SJCRH30 (cell line): ENCODE results near the gene RPP25L. TPM values are rescaled to one million over a fixed set of nuclear protein-coding genes. Genes with fewer than 3 reads are reported as not detected.

Experiments used
- DNase-seq, 2 experiments: peaks; one replicate each; pipeline ENCODE4 v3.0.0-alpha.2; 2015 to 2020
- H3K27ac ChIP-seq: fragments of 250-450 bp; sonication (Bioruptor Pico); 2 replicates; pipeline ENCODE4 v1.5.1; 2020; ENCODE audit warnings: mild to moderate bottlenecking, moderate library complexity
- H3K27me3 ChIP-seq: fragments of 250-450 bp; sonication (Bioruptor Pico); 2 replicates; pipeline ENCODE4 v1.5.1; 2020; ENCODE audit warnings: mild to moderate bottlenecking, moderate library complexity
- H3K36me3 ChIP-seq: fragments of 250-450 bp; sonication (Bioruptor Pico); 2 replicates; pipeline ENCODE4 v1.5.1; 2020; ENCODE audit warnings: mild to moderate bottlenecking, moderate library complexity
- H3K4me1 ChIP-seq: fragments of 250-450 bp; sonication (Bioruptor Pico); 2 replicates; pipeline ENCODE4 v1.5.1; 2020; ENCODE audit warnings: mild to moderate bottlenecking, moderate library complexity
- H3K4me3 ChIP-seq: fragments of 250-450 bp; sonication (Bioruptor Pico); 2 replicates; pipeline ENCODE4 v1.5.1; 2020; ENCODE audit warnings: mild to moderate bottlenecking, moderate library complexity
- H3K9me3 ChIP-seq: fragments of 250-450 bp; sonication (Bioruptor Pico); replicated peaks from 2 replicates; pipeline ENCODE4 v1.5.1; 2020; ENCODE audit warnings: mild to moderate bottlenecking, moderate library complexity
- total RNA-seq: library from RNA; depleted of rRNA; stranded (reverse); fragments of >200 nt; shearing (Covaris generic); gene quantifications from 2 replicates; pipeline ENCODE4 v1.2.3, GENCODE V29; 2014

RPP25L gene
- total RNA-seq, 1 experiment from 2014 or later: 13.0 TPM

- Histone ChIP-seq H3K4me1 (no peaks in the 10 kb centered on the region), H3K27ac (no peak overlapping the region), H3K4me3 (no peak overlapping the region), H3K9me3 (no peaks in the 10 kb centered on the region), H3K27me3 (no peaks in the 10 kb centered on the region), H3K36me3 (no peaks in the 10 kb centered on the region)
- DNase-seq: no peak
Observed at GRCh38 chr9:34610434-34611206, 1.3 kb downstream of the RPP25L start.

GRCh38 chr9:34607331-34607730 is 4.6 kb downstream of the RPP25L start:
- H3K4me3 ChIP-seq: no peak overlapping the region

DNA sequence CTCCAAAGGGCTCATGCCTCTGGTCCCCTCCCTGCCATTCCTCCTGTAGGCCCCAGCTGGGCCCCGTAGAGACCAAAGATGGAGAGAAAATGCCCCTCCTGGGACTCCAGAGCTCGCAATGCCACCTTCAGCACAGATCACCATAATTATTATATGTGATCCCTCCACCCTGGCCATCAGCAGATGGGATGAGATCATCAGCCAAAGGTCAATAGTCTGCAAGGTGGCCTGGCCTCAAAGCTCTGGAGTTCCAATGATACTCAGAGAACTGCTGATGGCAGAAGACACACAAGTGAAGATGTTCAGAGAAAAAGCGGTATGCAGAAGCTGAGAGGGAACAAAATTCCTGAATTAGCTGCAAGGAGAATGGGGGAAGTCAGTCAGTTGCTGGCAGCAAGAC is 5.0 kb downstream of the RPP25L start:
- Histone ChIP-seq H3K27ac (no peak overlapping the region), H3K9me3 (no peaks in the 10 kb centered on the region), H3K27me3 (no peaks in the 10 kb centered on the region), H3K36me3 (no peaks in the 10 kb centered on the region), H3K4me1 (no peaks in the 10 kb centered on the region), H3K4me3 (no peak overlapping the region)
- DNase-seq: no peak

More at GRCh38 chr9:34607331-34607730, 4.6 kb downstream of the RPP25L start:
- no peak for DNase-seq
- no peaks in the 10 kb centered on the region for H3K27me3 ChIP-seq
- no peaks in the 10 kb centered on the region for H3K9me3 ChIP-seq
- no peaks in the 10 kb centered on the region for H3K4me1 ChIP-seq
- no peak overlapping the region for H3K27ac ChIP-seq
- no peaks in the 10 kb centered on the region for H3K36me3 ChIP-seq

GRCh38 chr9:34606190-34606589 is 5.7 kb downstream of the RPP25L start:
- no peak for DNase-seq
- Histone ChIP-seq H3K4me1 (no peaks in the 10 kb centered on the region), H3K9me3 (no peaks in the 10 kb centered on the region), H3K4me3 (no peak overlapping the region), H3K27me3 (no peaks in the 10 kb centered on the region), H3K36me3 (no peaks in the 10 kb centered on the region), H3K27ac (no peak overlapping the region)

- Histone ChIP-seq H3K36me3 (no peaks in the 10 kb centered on the region), H3K27me3 (no peaks in the 10 kb centered on the region), H3K9me3 (no peaks in the 10 kb centered on the region), H3K27ac (no peak overlapping the region), H3K4me3 (no peak overlapping the region), H3K4me1 (peaks cover 13% of the 10 kb centered on the region)
- DNase-seq: peak; percentile 72 to 91
Observed at GRCh38 chr9:34603610-34604231, 8.2 kb downstream of the RPP25L start.

DNA sequence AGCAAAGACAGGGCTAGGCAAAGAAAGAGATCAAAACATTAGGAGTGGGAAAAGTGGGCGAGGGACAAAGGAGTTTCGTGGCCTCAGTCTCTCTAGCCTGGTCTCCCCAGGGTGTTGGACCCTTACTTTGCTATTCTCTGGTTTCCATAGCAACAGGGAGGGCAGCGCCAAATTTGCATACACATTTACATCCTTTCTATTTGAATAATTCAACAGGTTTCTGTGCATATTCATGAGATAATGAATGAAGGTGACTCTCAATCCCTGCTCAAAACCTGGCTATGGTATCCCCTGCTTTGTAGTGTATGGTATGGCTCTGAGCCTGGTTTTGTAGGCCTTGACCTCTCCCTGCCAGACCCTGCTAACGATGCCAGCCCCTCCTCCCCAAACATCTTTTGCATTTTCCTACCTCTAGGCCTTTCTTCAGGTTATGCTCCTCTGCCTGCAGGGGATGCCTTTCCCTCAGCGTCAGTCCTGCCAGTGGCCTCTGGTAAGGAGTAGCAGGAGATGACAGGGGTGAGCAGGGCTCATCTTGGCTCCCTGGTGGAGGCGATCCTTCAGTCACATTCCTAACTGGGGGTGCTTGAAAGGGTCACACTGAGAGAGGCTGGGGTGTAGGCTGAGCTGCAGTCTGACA is 9.8 kb downstream of the RPP25L start:
- no peaks in the 10 kb centered on the region for H3K27me3 ChIP-seq
- no peak overlapping the region for H3K4me3 ChIP-seq
- no peaks in the 10 kb centered on the region for H3K9me3 ChIP-seq

GRCh38 chr9:34600908-34601307 is 11.0 kb downstream of the RPP25L start:
- no peak for DNase-seq
- no peaks in the 10 kb centered on the region for H3K27me3 ChIP-seq
- H3K36me3 ChIP-seq: no peaks in the 10 kb centered on the region
- no peak overlapping the region for H3K27ac ChIP-seq
- no peaks in the 10 kb centered on the region for H3K9me3 ChIP-seq
- peaks cover 13% of the 10 kb centered on the region for H3K4me1 ChIP-seq
- H3K4me3 ChIP-seq: no peak overlapping the region

More for the DNA sequence above, 9.8 kb downstream of the RPP25L start:
- H3K27ac ChIP-seq: no peak overlapping the region
- no peak for DNase-seq
- H3K36me3 ChIP-seq: no peaks in the 10 kb centered on the region
- H3K4me1 ChIP-seq: peaks cover 13% of the 10 kb centered on the region

- DNase-seq: peak; percentile 27 to 63
- H3K4me3 ChIP-seq: no peak overlapping the region
- H3K27me3 ChIP-seq: no peaks in the 10 kb centered on the region
- no peaks in the 10 kb centered on the region for H3K9me3 ChIP-seq
- H3K27ac ChIP-seq: no peak overlapping the region
- H3K36me3 ChIP-seq: no peaks in the 10 kb centered on the region
- H3K4me1 ChIP-seq: peaks cover 13% of the 10 kb centered on the region
Observed at GRCh38 chr9:34599546-34599945, 12.4 kb downstream of the RPP25L start.

- H3K36me3 ChIP-seq: no peaks in the 10 kb centered on the region
- 0 out of 2 replicates have a peak, but pooled peaks cover 7% of the 10 kb centered on the region for H3K27me3 ChIP-seq
- no peak overlapping the region for H3K27ac ChIP-seq
- H3K9me3 ChIP-seq: no peaks in the 10 kb centered on the region
- H3K4me3 ChIP-seq: no peak overlapping the region
- H3K4me1 ChIP-seq: peaks cover 5% of the 10 kb centered on the region
- DNase-seq: no peak
Observed at GRCh38 chr9:34594177-34594576, 17.7 kb downstream of the RPP25L start.

GRCh38 chr9:34592895-34593601 is 18.8 kb downstream of the RPP25L start:
- H3K4me1 ChIP-seq: peaks cover 3% of the 10 kb centered on the region
- DNase-seq: peak; percentile 44 to 51
- H3K4me3 ChIP-seq: no peak overlapping the region
- 0 out of 2 replicates have a peak, but pooled peaks cover 11% of the 10 kb centered on the region for H3K27me3 ChIP-seq
- no peaks in the 10 kb centered on the region for H3K36me3 ChIP-seq
- H3K9me3 ChIP-seq: no peaks in the 10 kb centered on the region
- H3K27ac ChIP-seq: no peak overlapping the region

DNA sequence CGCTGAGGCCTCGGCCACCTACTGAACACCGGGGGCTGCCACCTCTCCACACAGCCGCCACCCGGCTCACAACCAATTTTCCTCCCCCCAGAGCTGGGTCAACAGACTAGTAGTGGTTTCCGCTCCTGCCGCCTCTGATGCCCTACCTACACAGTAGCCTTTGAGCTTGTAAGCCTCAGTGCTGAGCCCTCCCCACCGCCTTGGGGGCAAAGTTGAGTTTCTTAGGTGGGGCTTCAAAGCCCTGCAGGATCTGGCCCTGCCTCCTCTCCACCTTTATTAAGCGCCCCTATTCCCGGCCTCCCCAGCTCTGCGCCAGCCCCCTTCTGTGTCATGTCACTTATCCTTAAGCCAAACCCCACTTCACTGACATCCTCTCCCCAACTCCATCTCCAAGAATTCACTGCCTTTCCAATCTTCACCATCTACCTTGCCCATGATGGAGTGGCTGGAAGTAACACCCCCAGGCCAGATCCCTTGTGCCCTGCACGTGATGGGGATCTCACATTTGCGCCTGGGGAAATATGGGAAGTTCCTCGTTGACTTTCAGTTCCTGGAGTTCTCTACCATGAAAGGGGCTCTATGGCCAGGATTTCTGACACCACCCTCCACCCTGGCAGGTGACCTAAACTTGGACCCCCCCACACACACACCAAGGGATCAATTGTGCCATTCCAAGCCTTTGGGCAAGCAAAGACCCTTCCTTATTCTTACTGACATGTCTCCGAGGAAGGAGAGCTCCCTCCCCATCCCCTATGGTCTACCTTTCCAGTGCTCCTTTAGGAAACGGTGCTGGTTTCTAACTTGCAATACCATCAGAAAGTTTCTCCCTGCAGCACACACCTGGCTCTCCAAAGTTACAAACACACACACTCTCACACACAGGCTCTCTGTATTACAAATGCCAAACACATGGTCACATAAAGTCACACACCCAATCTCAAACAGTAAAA is 19.7 kb downstream of the RPP25L start:
- H3K27me3 ChIP-seq: 0 out of 2 replicates have a peak, but pooled peaks cover 11% of the 10 kb centered on the region

GRCh38 chr9:34591248-34591916 is 20.5 kb downstream of the RPP25L start:
- Histone ChIP-seq H3K4me3 (no peak overlapping the region), H3K4me1 (peaks cover 3% of the 10 kb centered on the region), H3K27ac (no peak overlapping the region), H3K36me3 (no peaks in the 10 kb centered on the region), H3K9me3 (no peaks in the 10 kb centered on the region), H3K27me3 (0 out of 2 replicates have a peak, but pooled peaks cover 11% of the 10 kb centered on the region)
- peak; percentile 54 to 72 for DNase-seq

More for the DNA sequence above, 19.7 kb downstream of the RPP25L start:
- Histone ChIP-seq H3K4me3 (no peak overlapping the region), H3K36me3 (no peaks in the 10 kb centered on the region), H3K4me1 (peaks cover 3% of the 10 kb centered on the region), H3K27ac (no peak overlapping the region), H3K9me3 (no peaks in the 10 kb centered on the region)
- DNase-seq: no peak
